H1 (cell line): ENCODE results near the gene EZH1.

Experiments used
- GTF2F1 ChIP-seq: IDR thresholded peaks from 2 replicates; pipeline ENCODE4 v1.6.1; 2012; ENCODE audit warnings: low read depth, low read length, improper control_type of control experiment, borderline replicate concordance
- RNF2 ChIP-seq: fragments of 200-900, 300-1000 bp; sonication (generic); IDR thresholded peaks from 2 replicates; pipeline ENCODE4 v1.7.1; 2016; ENCODE audit warnings: borderline replicate concordance, low read depth, mild to moderate bottlenecking, antibody characterized with exemption, low read length; ENCODE audit not compliant: poor library complexity, severe bottlenecking; ENCODE audit errors: missing control alignments
- TF ChIP-seq, protein P1 (sequence below): IDR thresholded peaks from 2 replicates; pipeline ENCODE4 v1.6.1; 2012; ENCODE audit warnings: inconsistent platforms
- TF ChIP-seq, protein P2 (sequence below), 3 experiments: IDR thresholded peaks; 1 replicate in 2 of 3; 2 replicates in 1 of 3; pipeline versions ENCODE4 v1.5.1 to v1.6.1; 2011; ENCODE audit warnings: low read length in 3 of 3, mild to moderate bottlenecking in 3 of 3, inconsistent platforms in 2 of 3, low read depth in 1 of 3, moderate library complexity in 1 of 3; ENCODE audit not compliant: insufficient read depth in 1 of 3; ENCODE audit errors: control extremely low read depth in 1 of 3

DNA sequence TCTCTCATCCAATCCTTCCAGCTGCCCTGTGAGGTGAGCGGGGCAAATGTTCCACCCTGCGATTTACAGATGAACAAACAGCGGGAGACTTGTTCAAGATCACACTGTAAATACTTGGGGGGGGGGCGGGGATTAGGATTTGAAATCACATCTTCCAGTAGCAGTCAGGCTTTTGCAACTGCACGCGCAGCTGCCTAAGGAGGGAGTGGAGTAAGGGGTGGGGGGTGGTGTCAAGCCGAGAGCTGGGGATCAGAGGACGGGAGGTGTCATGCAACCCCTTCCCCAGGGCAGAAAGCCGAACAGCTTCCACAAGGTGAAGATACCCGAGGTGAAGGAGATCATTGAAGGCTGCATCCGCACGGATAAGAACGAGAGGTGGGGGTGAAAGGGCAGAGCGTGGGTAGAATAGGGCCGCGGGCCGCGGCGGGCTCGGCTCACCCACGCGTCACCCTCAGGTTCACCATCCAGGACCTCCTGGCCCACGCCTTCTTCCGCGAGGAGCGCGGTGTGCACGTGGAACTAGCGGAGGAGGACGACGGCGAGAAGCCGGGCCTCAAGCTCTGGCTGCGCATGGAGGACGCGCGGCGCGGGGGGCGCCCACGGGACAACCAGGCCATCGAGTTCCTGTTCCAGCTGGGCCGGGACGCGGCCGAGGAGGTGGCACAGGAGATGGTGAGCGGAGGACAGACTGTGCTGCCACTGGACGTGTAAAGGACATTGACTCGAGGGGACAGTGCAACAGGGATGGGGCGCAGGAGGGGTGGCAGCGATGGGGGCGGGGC lies 40.2 kb upstream of the EZH1 start:
- TF ChIP-seq GTF2F1 (no peak), RNF2 (no peak)
- TF ChIP-seq, protein P1, sequence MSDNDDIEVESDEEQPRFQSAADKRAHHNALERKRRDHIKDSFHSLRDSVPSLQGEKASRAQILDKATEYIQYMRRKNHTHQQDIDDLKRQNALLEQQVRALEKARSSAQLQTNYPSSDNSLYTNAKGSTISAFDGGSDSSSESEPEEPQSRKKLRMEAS, result no peak
- TF ChIP-seq, protein P2, sequence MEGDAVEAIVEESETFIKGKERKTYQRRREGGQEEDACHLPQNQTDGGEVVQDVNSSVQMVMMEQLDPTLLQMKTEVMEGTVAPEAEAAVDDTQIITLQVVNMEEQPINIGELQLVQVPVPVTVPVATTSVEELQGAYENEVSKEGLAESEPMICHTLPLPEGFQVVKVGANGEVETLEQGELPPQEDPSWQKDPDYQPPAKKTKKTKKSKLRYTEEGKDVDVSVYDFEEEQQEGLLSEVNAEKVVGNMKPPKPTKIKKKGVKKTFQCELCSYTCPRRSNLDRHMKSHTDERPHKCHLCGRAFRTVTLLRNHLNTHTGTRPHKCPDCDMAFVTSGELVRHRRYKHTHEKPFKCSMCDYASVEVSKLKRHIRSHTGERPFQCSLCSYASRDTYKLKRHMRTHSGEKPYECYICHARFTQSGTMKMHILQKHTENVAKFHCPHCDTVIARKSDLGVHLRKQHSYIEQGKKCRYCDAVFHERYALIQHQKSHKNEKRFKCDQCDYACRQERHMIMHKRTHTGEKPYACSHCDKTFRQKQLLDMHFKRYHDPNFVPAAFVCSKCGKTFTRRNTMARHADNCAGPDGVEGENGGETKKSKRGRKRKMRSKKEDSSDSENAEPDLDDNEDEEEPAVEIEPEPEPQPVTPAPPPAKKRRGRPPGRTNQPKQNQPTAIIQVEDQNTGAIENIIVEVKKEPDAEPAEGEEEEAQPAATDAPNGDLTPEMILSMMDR (IDR thresholded peaks at IDR 0.05; ENCODE audit: control extremely low read depth in 1 of 3, insufficient read depth in 1 of 3, low read depth in 1 of 3, low read length in 3 of 3), result no peak
